Kidney (tissue), 2 donors: ENCODE measurements around the gene RHBDF2. TPM values are rescaled to one million over a fixed set of nuclear protein-coding genes. Genes with fewer than 3 reads are reported as not detected.

Experiments
- polyA plus RNA-seq: library from polyadenylated mRNA; stranded (reverse); fragments of 350-450 nt; fragmentation: Illumina TruSeq; extraction: RNeasy Lipid Tissue Mini Kit (QIAGEN cat#74804); gene quantifications from one replicate; pipeline ENCODE4 v1.2.3, GENCODE V29; 2014; ENCODE audit warnings: low read depth, low replicate concordance; ENCODE audit not compliant: insufficient read depth
- total RNA-seq: library from RNA; stranded (reverse); fragmentation: NEBNext Ultra II Directional; extraction: Animal tissue kit (Norgen Biotek cat#: 25700); gene quantifications from one replicate; pipeline ENCODE4 v1.2.1, GENCODE V29; 2021
- donor health status: DM: yes; HTN: yes; CAD: no.

The RHBDF2 gene
- total and polyA plus RNA-seq, 2 donors from 2014 or later: 6.8 to 58.6 TPM

Other genes with a start within 250 kb of the RHBDF2 start
- 54.3 TPM for gene UBALD2, start 236.1 kb downstream of the RHBDF2 start, total RNA-seq
- 59.1 TPM for gene UBALD2, start 236.1 kb downstream of the RHBDF2 start, polyA plus RNA-seq
- gene QRICH2, start 193.1 kb downstream of the RHBDF2 start, total RNA-seq: 2.0 TPM
- gene QRICH2, start 193.1 kb downstream of the RHBDF2 start, polyA plus RNA-seq: 2.5 TPM
- gene PRPSAP1, start 147.5 kb downstream of the RHBDF2 start, total RNA-seq: 37.6 TPM
- 39.9 TPM for gene PRPSAP1, start 147.5 kb downstream of the RHBDF2 start, polyA plus RNA-seq
- gene SPHK1, start 116.8 kb downstream of the RHBDF2 start, total RNA-seq: 10.4 TPM
- gene SPHK1, start 116.8 kb downstream of the RHBDF2 start, polyA plus RNA-seq: 1.5 TPM
- gene UBE2O, start 48.3 kb downstream of the RHBDF2 start, total RNA-seq: 21.3 TPM
- 5.5 TPM for gene UBE2O, start 48.3 kb downstream of the RHBDF2 start, polyA plus RNA-seq
- gene AANAT, start 33.8 kb downstream of the RHBDF2 start, total RNA-seq: not detected
- not detected for gene AANAT, start 33.8 kb downstream of the RHBDF2 start, polyA plus RNA-seq
- 12.6 TPM for gene CYGB, start 36.3 kb upstream of the RHBDF2 start, total RNA-seq
- gene CYGB, start 36.3 kb upstream of the RHBDF2 start, polyA plus RNA-seq: 6.7 TPM
- 2.2 TPM for gene PRCD, start 38.6 kb upstream of the RHBDF2 start, total RNA-seq
- not detected for gene PRCD, start 38.6 kb upstream of the RHBDF2 start, polyA plus RNA-seq
- gene ST6GALNAC2, start 84.4 kb upstream of the RHBDF2 start, total RNA-seq: 28.6 TPM
- 6.5 TPM for gene ST6GALNAC2, start 84.4 kb upstream of the RHBDF2 start, polyA plus RNA-seq
- 0.31 TPM for gene ST6GALNAC1, start 142.3 kb upstream of the RHBDF2 start, total RNA-seq
- gene ST6GALNAC1, start 142.3 kb upstream of the RHBDF2 start, polyA plus RNA-seq: not detected
- 130 TPM for gene MXRA7, start 209.5 kb upstream of the RHBDF2 start, total RNA-seq
- 72.4 TPM for gene MXRA7, start 209.5 kb upstream of the RHBDF2 start, polyA plus RNA-seq
- 23.6 TPM for gene JMJD6, start 225.2 kb upstream of the RHBDF2 start, total RNA-seq
- 34.3 TPM for gene JMJD6, start 225.2 kb upstream of the RHBDF2 start, polyA plus RNA-seq
- 38.2 TPM for gene METTL23, start 225.4 kb upstream of the RHBDF2 start, total RNA-seq
- gene METTL23, start 225.4 kb upstream of the RHBDF2 start, polyA plus RNA-seq: 53.0 TPM
- 155 TPM for gene SRSF2, start 235.9 kb upstream of the RHBDF2 start, total RNA-seq
- 129 TPM for gene SRSF2, start 235.9 kb upstream of the RHBDF2 start, polyA plus RNA-seq
- gene MFSD11, start 236.7 kb upstream of the RHBDF2 start, total RNA-seq: 22.6 TPM
- 12.5 TPM for gene MFSD11, start 236.7 kb upstream of the RHBDF2 start, polyA plus RNA-seq